Stimulated activated naive CD8-positive, alpha-beta T cell treated with anti-CD3 and anti-CD28 coated beads, Interleukin-15, amount 100 ng/mL, for 72 hours (primary cell): ENCODE data around the gene NRXN2.
"Not testable (repeated sequence)": the region's sequence is repeated elsewhere in the genome, so short reads cannot be mapped to it uniquely, and the experiment has no call there.

Experiments
- ATAC-seq: fragments of 150-1000 bp; cut with Tn5 transposase; 2 replicates; pipeline ENCODE4 v1.10.0; 2021; ENCODE audit warnings: mild to moderate bottlenecking, moderate library complexity
- DNase-seq, 2 donors: peaks; one replicate each; pipeline ENCODE4 v3.0.0; 2021 to 2022
- H3K27ac Mint-ChIP-seq, 2 donors: one replicate each; pipeline ENCODE4 v1.8.0; 2022; ENCODE audit warnings: mild to moderate bottlenecking in 2 of 2, mixed read lengths in 2 of 2, moderate library complexity in 2 of 2
- H3K27me3 Mint-ChIP-seq: one replicate; pipeline ENCODE4 v1.8.0; 2022; ENCODE audit warnings: mixed read lengths
- H3K4me1 Mint-ChIP-seq: one replicate; pipeline ENCODE4 v1.8.0; 2022; ENCODE audit warnings: mild to moderate bottlenecking, mixed read lengths
- H3K4me3 Mint-ChIP-seq, 2 donors: one replicate each; pipeline ENCODE4 v1.8.0; 2022; ENCODE audit warnings: mild to moderate bottlenecking in 2 of 2, mixed read lengths in 2 of 2, moderate library complexity in 1 of 2
- H3K9me3 Mint-ChIP-seq, 2 donors: one replicate each; pipeline ENCODE4 v1.8.0; 2022; ENCODE audit warnings: mixed read lengths in 2 of 2

The NRXN2 gene

GRCh38 chr11:64711138-64711955 is 11.7 kb downstream of the NRXN2 start:
- Mint-ChIP-seq H3K4me3 (peak overlapping the region in 1 of 2 donors; percentile 44), H3K27ac (no peak overlapping the region), H3K27me3 (peaks cover 69% of the 10 kb centered on the region), H3K9me3 (no peaks in the 10 kb centered on the region), H3K4me1 (peaks cover 29% of the 10 kb centered on the region)
- ATAC-seq (no peak), DNase-seq (no peak)

GRCh38 chr11:64710418-64711137 is 12.4 kb downstream of the NRXN2 start:
- H3K4me1 Mint-ChIP-seq: peaks cover 23% of the 10 kb centered on the region
- DNase-seq: no peak
- peaks cover 66% of the 10 kb centered on the region for H3K27me3 Mint-ChIP-seq
- ATAC-seq: no peak
- H3K4me3 Mint-ChIP-seq: no peak overlapping the region
- no peak overlapping the region for H3K27ac Mint-ChIP-seq
- H3K9me3 Mint-ChIP-seq: no peaks in the 10 kb centered on the region

- DNase-seq: no peak
- no peak overlapping the region for H3K4me3 Mint-ChIP-seq
- ATAC-seq: no peak
- no peaks in the 10 kb centered on the region for H3K4me1 Mint-ChIP-seq
- no peaks in the 10 kb centered on the region for H3K9me3 Mint-ChIP-seq
- H3K27me3 Mint-ChIP-seq: peaks cover 38% of the 10 kb centered on the region
- no peak overlapping the region for H3K27ac Mint-ChIP-seq
These were observed 17.5 kb downstream of the NRXN2 start for GRCh38 chr11:64705501-64705900.

GRCh38 chr11:64703048-64703447 is 19.9 kb downstream of the NRXN2 start:
- no peaks in the 10 kb centered on the region for H3K9me3 Mint-ChIP-seq
- H3K4me3 Mint-ChIP-seq: no peak overlapping the region
- DNase-seq: no peak
- no peak for ATAC-seq
- peaks cover 22% of the 10 kb centered on the region for H3K27me3 Mint-ChIP-seq
- H3K27ac Mint-ChIP-seq: no peak overlapping the region
- no peaks in the 10 kb centered on the region for H3K4me1 Mint-ChIP-seq

GRCh38 chr11:64701956-64702355 is 21.0 kb downstream of the NRXN2 start:
- not testable (repeated sequence) for H3K27ac Mint-ChIP-seq, H3K4me3 Mint-ChIP-seq, H3K4me1 Mint-ChIP-seq, DNase-seq, H3K9me3 Mint-ChIP-seq, ATAC-seq
- peaks cover 21% of the 10 kb centered on the region for H3K27me3 Mint-ChIP-seq

- Mint-ChIP-seq H3K27me3 (peaks cover 24% of the 10 kb centered on the region), H3K4me3 (no peak overlapping the region), H3K4me1 (peaks cover 1% of the 10 kb centered on the region), H3K27ac (no peak overlapping the region), H3K9me3 (no peaks in the 10 kb centered on the region)
- no peak for DNase-seq
- no peak for ATAC-seq
These were observed 24.6 kb downstream of the NRXN2 start for GRCh38 chr11:64698427-64698826.

- peaks cover 8% of the 10 kb centered on the region for H3K4me1 Mint-ChIP-seq
- peaks cover 30% of the 10 kb centered on the region for H3K27me3 Mint-ChIP-seq
- no peak overlapping the region for H3K4me3 Mint-ChIP-seq
- H3K27ac Mint-ChIP-seq: no peak overlapping the region
- ATAC-seq (no peak), DNase-seq (no peak)
- no peaks in the 10 kb centered on the region for H3K9me3 Mint-ChIP-seq
These were observed 25.2 kb downstream of the NRXN2 start for GRCh38 chr11:64697663-64698375.

GRCh38 chr11:64696045-64696444 is 27.0 kb downstream of the NRXN2 start:
- ATAC-seq (no peak), DNase-seq (no peak)
- Mint-ChIP-seq H3K4me1 (peaks cover 20% of the 10 kb centered on the region), H3K4me3 (no peak overlapping the region), H3K27me3 (peaks cover 42% of the 10 kb centered on the region), H3K27ac (peak overlapping the region in 1 of 2 donors; percentile 13), H3K9me3 (no peaks in the 10 kb centered on the region)

- H3K27ac Mint-ChIP-seq: no peak overlapping the region
- peaks cover 42% of the 10 kb centered on the region for H3K27me3 Mint-ChIP-seq
- no peak for DNase-seq
- H3K4me3 Mint-ChIP-seq: no peak overlapping the region
- no peaks in the 10 kb centered on the region for H3K9me3 Mint-ChIP-seq
- H3K4me1 Mint-ChIP-seq: peaks cover 20% of the 10 kb centered on the region
- ATAC-seq: no peak
These were observed 27.4 kb downstream of the NRXN2 start for GRCh38 chr11:64695548-64695947.

- no peaks in the 10 kb centered on the region for H3K9me3 Mint-ChIP-seq
- peak overlapping the region in 1 of 2 donors; percentile 28 for H3K27ac Mint-ChIP-seq
- DNase-seq (no peak), ATAC-seq (no peak)
- peaks cover 38% of the 10 kb centered on the region for H3K27me3 Mint-ChIP-seq
- no peak overlapping the region for H3K4me3 Mint-ChIP-seq
- H3K4me1 Mint-ChIP-seq: peaks cover 20% of the 10 kb centered on the region
These were observed 28.1 kb downstream of the NRXN2 start for GRCh38 chr11:64694821-64695365.

- no peak overlapping the region for H3K4me3 Mint-ChIP-seq
- no peak overlapping the region for H3K27ac Mint-ChIP-seq
- H3K9me3 Mint-ChIP-seq: no peaks in the 10 kb centered on the region
- no peak for DNase-seq
- peaks cover 38% of the 10 kb centered on the region for H3K27me3 Mint-ChIP-seq
- ATAC-seq: no peak
- peaks cover 20% of the 10 kb centered on the region for H3K4me1 Mint-ChIP-seq
These were observed 28.8 kb downstream of the NRXN2 start for GRCh38 chr11:64694026-64694755.

- DNase-seq (no peak), ATAC-seq (no peak)
- H3K9me3 Mint-ChIP-seq: no peaks in the 10 kb centered on the region
- peaks cover 38% of the 10 kb centered on the region for H3K27me3 Mint-ChIP-seq
- H3K4me1 Mint-ChIP-seq: peaks cover 28% of the 10 kb centered on the region
- H3K4me3 Mint-ChIP-seq: peak overlapping the region; percentile 82 to 93
- peak overlapping the region in 1 of 2 donors; percentile 72 for H3K27ac Mint-ChIP-seq
These were observed 30.1 kb downstream of the NRXN2 start for GRCh38 chr11:64692764-64693331.

GRCh38 chr11:64691543-64691942 is 31.5 kb downstream of the NRXN2 start:
- H3K9me3 Mint-ChIP-seq: no peaks in the 10 kb centered on the region
- H3K4me1 Mint-ChIP-seq: peaks cover 32% of the 10 kb centered on the region
- H3K27ac Mint-ChIP-seq: no peak overlapping the region
- DNase-seq (no peak), ATAC-seq (no peak)
- H3K4me3 Mint-ChIP-seq: no peak overlapping the region
- H3K27me3 Mint-ChIP-seq: peaks cover 38% of the 10 kb centered on the region

- DNase-seq (no peak), ATAC-seq (no peak)
- no peaks in the 10 kb centered on the region for H3K9me3 Mint-ChIP-seq
- H3K4me1 Mint-ChIP-seq: peaks cover 32% of the 10 kb centered on the region
- H3K27me3 Mint-ChIP-seq: peaks cover 35% of the 10 kb centered on the region
- no peak overlapping the region for H3K27ac Mint-ChIP-seq
- H3K4me3 Mint-ChIP-seq: no peak overlapping the region
These were observed 32.8 kb downstream of the NRXN2 start for GRCh38 chr11:64690235-64690634.
